GM23338 (cell line): Measurements from ENCODE around the gene TOR2A. TPM values are rescaled to one million over a fixed set of nuclear protein-coding genes. Genes with fewer than 3 reads are reported as not detected.

Source experiments
- ATAC-seq: fragments of 200-7000 bp; cut with Tn5 transposase; 3 replicates; pipeline ENCODE4 v1.9.1; 2020
- DNase-seq: peaks from one replicate; pipeline ENCODE4 v3.0.0-alpha.2; 2015; ENCODE audit warnings: low spot score
- H2AFZ ChIP-seq: fragments of 200-600 bp; sonication (generic); 2 replicates; pipeline ENCODE4 v1.8.0; 2016; ENCODE audit warnings: antibody characterized with exemption, mild to moderate bottlenecking, moderate library complexity
- H3F3A ChIP-seq: fragments of 200-600 bp; sonication (generic); replicated peaks from 2 replicates; pipeline ENCODE4 v1.8.0; 2017; ENCODE audit warnings: antibody characterized with exemption, mixed run types, low read depth
- H3K27ac ChIP-seq: fragments of 200-600 bp; sonication (generic); 2 replicates; pipeline ENCODE4 v1.6.1; 2016; ENCODE audit warnings: low read depth
- H3K27me3 ChIP-seq: fragments of 200-600 bp; sonication (generic); 2 replicates; pipeline ENCODE4 v1.8.0; 2016; ENCODE audit warnings: mild to moderate bottlenecking, mixed run types, moderate library complexity; ENCODE audit not compliant: insufficient read depth
- H3K36me3 ChIP-seq: fragments of 200-600 bp; sonication (generic); 2 replicates; pipeline ENCODE4 v1.8.0; 2016; ENCODE audit warnings: mild to moderate bottlenecking; ENCODE audit not compliant: insufficient read depth
- H3K4me1 ChIP-seq: fragments of 200-600 bp; sonication (generic); 2 replicates; pipeline ENCODE4 v1.8.0; 2016; ENCODE audit warnings: mild to moderate bottlenecking, moderate library complexity; ENCODE audit not compliant: insufficient read depth
- H3K4me2 ChIP-seq: fragments of 200-600 bp; sonication (generic); 2 replicates; pipeline ENCODE4 v1.7.1; 2017; ENCODE audit warnings: mixed run types
- H3K4me3 ChIP-seq: fragments of 200-600 bp; sonication (generic); 2 replicates; pipeline ENCODE4 v1.6.1; 2016; ENCODE audit warnings: mixed run types
- H3K79me2 ChIP-seq: fragments of 200-600 bp; sonication (generic); replicated peaks from 2 replicates; pipeline ENCODE4 v1.8.0; 2017; ENCODE audit warnings: mild to moderate bottlenecking; ENCODE audit not compliant: insufficient read depth
- H3K9me2 ChIP-seq: fragments of 200-600 bp; sonication (generic); 2 replicates; pipeline ENCODE4 v1.8.0; 2017; ENCODE audit not compliant: insufficient read depth
- H4K20me1 ChIP-seq: fragments of 200-600 bp; sonication (generic); replicated peaks from 2 replicates; pipeline ENCODE4 v1.8.0; 2017; ENCODE audit warnings: mild to moderate bottlenecking; ENCODE audit not compliant: insufficient read depth
- H3K27ac Mint-ChIP-seq: 2 replicates; pipeline ENCODE4 v1.8.0; 2020; ENCODE audit warnings: inconsistent platforms, mild to moderate bottlenecking, moderate library complexity, mixed read lengths
- H3K27me3 Mint-ChIP-seq: 3 replicates; pipeline ENCODE4 v1.8.0; 2022; ENCODE audit warnings: low read depth, mild to moderate bottlenecking, moderate library complexity, mixed read lengths, inconsistent platforms; ENCODE audit not compliant: insufficient read depth, poor library complexity
- H3K36me3 Mint-ChIP-seq: 3 replicates; pipeline ENCODE4 v1.8.0; 2021; ENCODE audit warnings: low read depth, mild to moderate bottlenecking, inconsistent platforms, moderate library complexity, mixed read lengths
- H3K4me1 Mint-ChIP-seq: 3 replicates; pipeline ENCODE4 v1.8.0; 2020; ENCODE audit warnings: mild to moderate bottlenecking, inconsistent platforms, mixed read lengths
- H3K4me3 Mint-ChIP-seq: 3 replicates; pipeline ENCODE4 v1.8.0; 2021; ENCODE audit warnings: moderate library complexity, mild to moderate bottlenecking, inconsistent platforms, mixed read lengths
- H3K9me3 Mint-ChIP-seq: 3 replicates; pipeline ENCODE4 v1.8.0; 2020; ENCODE audit warnings: moderate library complexity, mild to moderate bottlenecking, inconsistent platforms, mixed read lengths
- CREB1 ChIP-seq: fragments of 250-450 bp; sonication (Bioruptor Pico); IDR thresholded peaks from 2 replicates; pipeline ENCODE4 v1.5.0; 2020; ENCODE audit warnings: low read depth, mild to moderate bottlenecking, moderate library complexity
- EZH2 ChIP-seq: fragments of 200-600 bp; sonication (generic); IDR thresholded peaks from one replicate; pipeline ENCODE4 v1.8.0; 2017; ENCODE audit warnings: antibody characterized with exemption, mild to moderate bottlenecking, low read depth; ENCODE audit not compliant: unreplicated experiment
- EZH2phosphoT487 ChIP-seq: fragments of 200-600 bp; sonication (generic); IDR thresholded peaks from one replicate; pipeline ENCODE4 v1.8.1; 2018; ENCODE audit warnings: antibody characterized with exemption; ENCODE audit not compliant: unreplicated experiment
- JUNB ChIP-seq: IDR thresholded peaks from one replicate; pipeline ENCODE4 v1.6.1; 2016; ENCODE audit warnings: antibody characterized with exemption; ENCODE audit not compliant: unreplicated experiment
- STAT1 ChIP-seq: IDR thresholded peaks from one replicate; pipeline ENCODE4 v1.6.1; 2016; ENCODE audit warnings: antibody characterized with exemption; ENCODE audit not compliant: unreplicated experiment
- ZNF114 ChIP-seq: fragments of 250-450 bp; sonication (Bioruptor Pico); IDR thresholded peaks from 2 replicates; pipeline ENCODE4 v1.5.0; 2020; ENCODE audit warnings: mild to moderate bottlenecking, moderate library complexity
- polyA plus RNA-seq: library from polyadenylated mRNA; unstranded; fragments of >200 nt; fragmentation: Nextera tagmentation; extraction: Ambion mirVana; gene quantifications from 2 replicates; pipeline ENCODE4 v1.2.1, GENCODE V29; 2016
- total RNA-seq: library from RNA; depleted of rRNA; stranded (reverse); fragments of >200 nt; shearing (Covaris generic); gene quantifications from 2 replicates; pipeline ENCODE4 v1.2.3, GENCODE V29; 2014
- TF ChIP-seq, protein P1 (sequence below), 2 experiments: fragments of 200-600 bp in 1 of 2; sonication (generic) in 1 of 2; conservative IDR thresholded peaks; 2 replicates each; pipeline versions ENCODE4 v1.5.1 to v1.6.1; 2016 to 2017; ENCODE audit warnings: antibody characterized with exemption in 2 of 2, low read depth in 2 of 2, mild to moderate bottlenecking in 2 of 2, moderate library complexity in 1 of 2
- TF ChIP-seq, protein P2 (sequence below): IDR thresholded peaks from 2 replicates; pipeline ENCODE4 v1.6.1; 2016; ENCODE audit warnings: antibody characterized with exemption

Gene TOR2A
- total and polyA plus RNA-seq, 2 experiments from 2014 or later: 14.4 to 23.5 TPM

DNA sequence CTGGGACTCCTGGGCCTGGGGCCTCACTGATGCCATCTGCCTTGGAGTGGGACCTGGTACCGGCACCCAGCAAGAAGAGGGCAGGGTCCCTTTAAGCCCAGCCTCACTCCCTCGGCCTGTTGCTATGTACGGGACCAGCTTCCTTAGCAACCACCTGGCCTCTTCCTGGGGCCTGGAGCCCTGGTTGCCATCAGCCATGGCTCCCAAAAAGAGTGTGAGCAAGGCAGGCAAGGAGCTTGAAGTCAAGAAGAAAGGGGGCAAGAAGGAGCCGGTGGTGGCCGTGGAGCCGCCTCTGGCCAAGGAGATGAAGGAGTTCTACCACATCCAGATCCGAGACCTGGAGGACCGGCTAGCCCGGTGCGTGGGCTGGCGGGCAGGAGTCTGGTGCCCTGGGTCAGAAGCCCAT is 28.3 kb downstream of the TOR2A start, which contains the start of gene CFAP157 (continued):
- TF ChIP-seq EZH2: no peak
- TF ChIP-seq, protein P1, sequence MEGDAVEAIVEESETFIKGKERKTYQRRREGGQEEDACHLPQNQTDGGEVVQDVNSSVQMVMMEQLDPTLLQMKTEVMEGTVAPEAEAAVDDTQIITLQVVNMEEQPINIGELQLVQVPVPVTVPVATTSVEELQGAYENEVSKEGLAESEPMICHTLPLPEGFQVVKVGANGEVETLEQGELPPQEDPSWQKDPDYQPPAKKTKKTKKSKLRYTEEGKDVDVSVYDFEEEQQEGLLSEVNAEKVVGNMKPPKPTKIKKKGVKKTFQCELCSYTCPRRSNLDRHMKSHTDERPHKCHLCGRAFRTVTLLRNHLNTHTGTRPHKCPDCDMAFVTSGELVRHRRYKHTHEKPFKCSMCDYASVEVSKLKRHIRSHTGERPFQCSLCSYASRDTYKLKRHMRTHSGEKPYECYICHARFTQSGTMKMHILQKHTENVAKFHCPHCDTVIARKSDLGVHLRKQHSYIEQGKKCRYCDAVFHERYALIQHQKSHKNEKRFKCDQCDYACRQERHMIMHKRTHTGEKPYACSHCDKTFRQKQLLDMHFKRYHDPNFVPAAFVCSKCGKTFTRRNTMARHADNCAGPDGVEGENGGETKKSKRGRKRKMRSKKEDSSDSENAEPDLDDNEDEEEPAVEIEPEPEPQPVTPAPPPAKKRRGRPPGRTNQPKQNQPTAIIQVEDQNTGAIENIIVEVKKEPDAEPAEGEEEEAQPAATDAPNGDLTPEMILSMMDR (conservative IDR thresholded peaks at IDR 0.05; ENCODE audit: low read depth in 2 of 2): no peak
- TF ChIP-seq STAT1: no peak
- TF ChIP-seq JUNB: no peak

DNA sequence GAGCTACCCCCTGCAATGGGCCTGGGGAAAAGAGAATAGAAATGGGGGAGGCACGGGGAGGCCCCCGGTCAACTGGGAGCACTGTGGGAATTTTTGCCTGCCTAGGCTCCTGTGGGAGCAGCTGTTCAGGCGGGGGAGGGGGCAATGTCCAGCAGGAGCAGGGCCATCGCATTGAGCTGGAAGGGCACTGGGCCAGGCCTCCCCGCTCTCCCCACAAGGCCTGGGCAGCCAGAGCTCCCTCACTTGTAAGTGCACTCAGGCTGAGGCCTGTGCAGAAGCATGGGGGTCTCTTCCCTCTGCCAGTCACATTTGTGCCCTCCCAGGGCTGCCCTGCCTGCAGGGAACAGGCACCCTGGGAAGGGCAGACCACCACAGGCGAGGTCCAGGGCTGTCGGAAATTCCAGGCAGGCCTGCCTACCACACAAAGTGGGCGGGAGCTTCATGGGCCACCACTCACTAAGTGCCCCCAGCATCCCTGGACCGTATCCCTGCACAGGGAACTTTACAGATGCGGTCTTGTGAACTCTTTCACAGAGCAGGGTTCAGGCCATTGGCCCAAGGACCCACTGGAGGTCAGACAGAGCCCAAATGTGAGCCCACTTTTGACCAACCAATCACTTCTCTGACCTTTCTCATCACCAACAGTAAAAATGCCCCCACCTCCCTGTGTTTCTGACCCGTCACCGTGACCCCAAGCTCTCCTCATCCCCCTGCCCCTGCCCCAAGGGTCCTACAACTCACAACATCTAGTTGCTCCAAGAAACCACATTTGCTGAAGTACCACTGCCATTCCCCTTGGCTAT is 29.3 kb downstream of the TOR2A start:
- no peak overlapping the region for H3K27ac Mint-ChIP-seq
- TF ChIP-seq STAT1 (no peak), ZNF114 (no peak)
- TF ChIP-seq, protein P2, sequence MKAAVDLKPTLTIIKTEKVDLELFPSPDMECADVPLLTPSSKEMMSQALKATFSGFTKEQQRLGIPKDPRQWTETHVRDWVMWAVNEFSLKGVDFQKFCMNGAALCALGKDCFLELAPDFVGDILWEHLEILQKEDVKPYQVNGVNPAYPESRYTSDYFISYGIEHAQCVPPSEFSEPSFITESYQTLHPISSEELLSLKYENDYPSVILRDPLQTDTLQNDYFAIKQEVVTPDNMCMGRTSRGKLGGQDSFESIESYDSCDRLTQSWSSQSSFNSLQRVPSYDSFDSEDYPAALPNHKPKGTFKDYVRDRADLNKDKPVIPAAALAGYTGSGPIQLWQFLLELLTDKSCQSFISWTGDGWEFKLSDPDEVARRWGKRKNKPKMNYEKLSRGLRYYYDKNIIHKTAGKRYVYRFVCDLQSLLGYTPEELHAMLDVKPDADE: no peak
- ATAC-seq: no peak

DNA sequence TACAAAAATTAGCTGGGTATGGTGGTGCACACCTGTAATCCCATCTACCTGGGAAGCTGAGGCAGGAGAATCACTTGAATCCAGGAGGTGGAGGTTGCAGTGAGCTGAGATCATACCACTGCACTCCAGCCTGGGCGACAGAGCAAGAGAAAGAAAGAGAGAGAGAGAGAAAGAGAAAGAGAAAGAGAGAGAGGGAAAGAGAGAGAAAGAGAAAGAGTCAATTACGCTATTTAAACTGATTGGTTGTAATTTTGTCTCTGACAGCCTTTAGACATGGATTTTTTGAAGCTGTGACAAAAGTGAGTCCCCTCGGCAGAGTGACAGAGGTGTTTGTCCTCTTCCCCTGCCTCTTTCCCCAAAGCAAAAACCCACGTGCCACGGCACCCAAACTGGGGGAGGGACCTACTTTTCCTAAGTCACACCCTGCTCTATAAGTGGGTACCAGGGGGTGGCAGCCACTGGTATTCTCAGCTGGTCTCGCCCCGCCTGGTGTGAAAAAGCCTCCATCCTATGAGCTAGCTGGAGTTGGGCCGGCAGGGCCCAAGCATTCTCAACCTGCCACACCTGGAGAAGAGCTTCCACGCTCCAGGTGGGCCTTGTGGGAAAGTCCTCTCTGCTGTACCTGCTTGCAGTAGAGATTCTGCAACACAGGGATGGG is 31.7 kb downstream of the TOR2A start:
- peaks cover under 1% of the 10 kb centered on the region; the same call in 2 of the 3 replicates for H3K9me3 Mint-ChIP-seq
- Histone ChIP-seq H2AFZ (no peak overlapping the region), H3K4me1 (peaks cover 5% of the 10 kb centered on the region; the same call in 1 of the 2 replicates), H3F3A (no peaks in the 10 kb centered on the region; the same call in 1 of the 2 replicates), H3K4me3 (no peak overlapping the region), H3K4me2 (no peak overlapping the region), H3K9me2 (no peaks in the 10 kb centered on the region), H4K20me1 (no peaks in the 10 kb centered on the region), H3K27ac (no peak overlapping the region), H3K79me2 (no peaks in the 10 kb centered on the region), H3K36me3 (no peaks in the 10 kb centered on the region), H3K27me3 (no peaks in the 10 kb centered on the region)
- no peak overlapping the region for H3K4me3 Mint-ChIP-seq
- peaks cover 14% of the 10 kb centered on the region for H3K4me1 Mint-ChIP-seq
- H3K36me3 Mint-ChIP-seq: no peaks in the 10 kb centered on the region; the same call in 2 of the 3 replicates
- no peak overlapping the region for H3K27ac Mint-ChIP-seq
- ATAC-seq (no peak), DNase-seq (no peak)
- H3K27me3 Mint-ChIP-seq: peaks cover 6% of the 10 kb centered on the region
- TF ChIP-seq EZH2phosphoT487 (no peak), CREB1 (CRISPR knock-in tag) (no peak), STAT1 (no peak)
- TF ChIP-seq, protein P1 (conservative IDR thresholded peaks at IDR 0.05; ENCODE audit: low read depth in 2 of 2): no peak

More for the DNA sequence above, 29.3 kb downstream of the TOR2A start:
- Histone ChIP-seq H3K36me3 (no peaks in the 10 kb centered on the region), H2AFZ (no peak overlapping the region), H3K27ac (no peak overlapping the region), H3K4me1 (peaks cover 5% of the 10 kb centered on the region; the same call in 1 of the 2 replicates), H3K4me2 (peak overlapping the region; percentile 43; the same call in 1 of the 2 replicates), H4K20me1 (no peaks in the 10 kb centered on the region), H3K79me2 (no peaks in the 10 kb centered on the region), H3K27me3 (no peaks in the 10 kb centered on the region), H3K9me2 (no peaks in the 10 kb centered on the region), H3K4me3 (no peak overlapping the region), H3F3A (0 out of 2 replicates have a peak, but pooled peaks cover 5% of the 10 kb centered on the region)
- peaks cover 6% of the 10 kb centered on the region for H3K27me3 Mint-ChIP-seq
- peaks cover 4% of the 10 kb centered on the region; the same call in 2 of the 3 replicates for H3K9me3 Mint-ChIP-seq
- H3K36me3 Mint-ChIP-seq: no peaks in the 10 kb centered on the region; the same call in 2 of the 3 replicates
- no peak for DNase-seq
- no peak overlapping the region for H3K4me3 Mint-ChIP-seq
- H3K4me1 Mint-ChIP-seq: peaks cover 17% of the 10 kb centered on the region
